ENCODE data around the gene KRT79.

Gene KRT79

DNA sequence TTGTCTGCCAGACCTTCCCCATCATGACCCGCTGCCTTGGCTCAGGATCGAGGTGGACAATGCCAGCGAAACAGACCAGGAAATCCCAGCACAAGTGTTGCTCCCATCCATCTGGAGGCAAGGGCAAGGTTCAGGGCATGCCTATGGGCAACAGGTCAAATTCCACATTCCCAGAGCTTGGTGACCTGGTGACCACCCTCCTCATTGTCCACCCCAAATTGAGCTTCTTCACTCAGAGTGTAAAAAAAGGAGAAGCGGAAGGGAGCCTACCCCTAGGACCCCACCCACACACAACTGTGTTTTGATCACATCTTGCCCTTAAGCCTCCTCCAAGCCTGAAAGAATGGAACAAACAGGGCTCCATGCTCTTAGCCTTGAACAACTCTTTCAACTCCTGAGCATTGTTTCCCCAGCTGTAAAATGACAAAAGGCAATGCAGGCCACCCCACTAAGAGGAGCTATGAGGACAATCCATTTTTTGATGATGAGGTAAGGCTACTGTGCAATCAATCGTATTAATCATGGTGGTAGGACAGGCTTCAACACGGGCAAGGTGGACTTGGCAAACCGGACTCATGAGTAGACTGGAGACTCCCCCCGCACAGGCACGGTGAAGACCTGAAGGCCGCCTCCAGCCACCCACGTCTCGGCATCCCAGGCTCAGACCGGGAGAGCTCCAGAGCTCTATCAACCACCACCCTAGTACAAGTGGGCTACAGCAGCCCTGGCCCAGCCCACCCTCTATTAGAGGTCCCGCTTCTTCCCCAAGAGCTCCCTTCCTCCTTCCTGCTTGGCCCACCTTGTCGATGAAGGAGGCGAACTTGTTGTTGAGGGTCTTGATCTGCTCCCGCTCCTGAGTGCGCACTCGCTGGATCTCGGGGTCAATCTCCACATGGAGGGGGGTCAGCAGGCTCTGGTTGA lies 866 bp downstream of the KRT79 start:
- DNase-seq = no peak

DNA sequence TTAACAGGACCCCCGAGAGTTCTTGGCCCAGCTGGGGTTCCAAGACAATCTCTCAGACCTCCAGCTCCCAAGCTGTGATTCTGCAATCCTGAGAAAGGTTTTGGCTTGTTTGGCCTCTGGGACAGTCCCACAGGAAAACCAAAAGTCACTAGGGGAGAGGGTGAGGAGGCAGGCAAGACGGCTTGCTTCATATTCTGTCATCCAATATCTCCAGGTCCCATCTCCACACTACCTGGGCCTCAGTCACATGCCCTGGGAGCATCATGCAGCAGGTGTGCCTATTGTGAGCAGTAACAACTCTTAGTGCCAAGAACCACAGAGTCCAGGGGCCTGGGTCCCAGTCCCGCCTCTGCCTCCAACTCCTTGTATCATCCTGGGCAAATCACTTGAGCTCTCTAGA lies 1.7 kb downstream of the KRT79 start:
- no peak for DNase-seq

DNA sequence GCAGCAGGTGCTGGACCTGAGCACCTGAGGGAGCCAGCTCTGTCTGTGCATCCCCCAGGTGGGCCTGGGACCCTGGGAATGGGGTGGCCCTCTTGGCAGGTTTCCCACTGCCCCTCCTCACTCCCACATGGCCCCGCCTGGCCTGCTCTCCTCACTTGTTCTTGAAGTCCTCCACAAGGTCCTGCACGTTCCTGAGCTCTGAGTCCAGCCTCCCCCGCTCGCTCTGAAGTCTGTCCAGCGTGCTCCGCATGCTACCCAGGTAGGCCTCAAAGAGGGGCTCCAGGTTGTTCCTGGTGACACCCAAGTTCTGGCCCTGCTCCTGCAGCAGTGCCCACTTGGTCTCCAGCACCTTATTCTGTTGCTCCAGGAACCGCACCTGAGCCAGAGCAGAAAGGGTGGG lies 2.9 kb downstream of the KRT79 start:
- DNase-seq = no peak

DNA sequence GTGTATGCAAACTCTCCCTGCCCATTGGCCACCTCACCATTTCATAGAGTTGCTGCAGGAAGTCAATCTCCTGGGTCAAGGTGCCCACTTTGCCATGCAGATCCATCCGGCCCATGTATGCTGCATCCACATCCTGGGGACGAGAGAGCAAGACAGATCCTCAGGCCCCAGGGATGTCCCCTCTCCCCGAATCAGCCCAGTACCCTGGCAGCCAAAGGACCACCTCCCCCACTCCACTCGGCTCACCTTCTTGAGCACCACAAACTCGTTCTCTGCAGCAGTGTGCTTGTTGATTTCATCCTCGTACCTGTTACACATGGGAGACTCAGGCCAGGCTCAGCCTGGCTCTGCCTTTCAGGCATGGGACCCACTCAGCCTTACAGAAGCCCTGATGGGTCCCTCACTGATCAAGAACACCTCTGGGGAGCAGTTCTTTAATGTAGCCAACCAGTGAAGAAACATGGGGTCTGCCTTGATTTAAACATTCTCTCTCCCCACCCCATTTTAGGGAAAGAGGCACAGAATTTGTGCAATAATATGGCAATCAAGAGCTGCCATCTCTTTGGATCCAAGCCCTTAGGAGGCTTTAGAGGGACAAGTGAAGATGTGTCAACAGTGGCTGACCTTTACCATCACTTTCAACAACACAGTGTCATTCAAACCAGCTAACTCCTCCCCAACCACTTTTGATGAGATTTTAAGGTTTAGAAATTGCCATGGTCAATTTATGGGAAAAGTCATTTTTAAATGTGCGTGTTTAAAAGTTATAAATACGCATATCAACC lies 3.9 kb downstream of the KRT79 start:
- no peak for DNase-seq

DNA sequence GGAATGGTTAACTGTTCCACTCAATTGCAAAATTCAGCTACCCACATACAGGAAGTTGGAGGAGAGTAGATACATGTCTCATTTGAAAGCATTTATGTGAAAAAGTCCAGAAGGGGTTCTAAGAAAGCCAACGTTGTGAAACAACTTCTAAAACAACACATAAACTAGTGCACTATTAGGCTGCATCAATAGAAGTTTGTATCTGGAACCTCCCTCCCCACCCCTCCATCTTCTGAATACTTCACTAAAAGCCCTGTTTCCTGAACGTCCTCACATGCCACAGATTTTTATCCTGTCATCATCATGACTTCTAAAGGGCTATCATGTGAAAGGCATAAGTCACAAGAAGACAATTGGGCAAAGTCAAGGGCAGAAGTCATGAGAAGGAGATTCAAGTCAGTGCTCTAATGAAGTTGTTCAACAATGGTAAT lies 5.5 kb downstream of the KRT79 start:
- DNase-seq = no peak

DNA sequence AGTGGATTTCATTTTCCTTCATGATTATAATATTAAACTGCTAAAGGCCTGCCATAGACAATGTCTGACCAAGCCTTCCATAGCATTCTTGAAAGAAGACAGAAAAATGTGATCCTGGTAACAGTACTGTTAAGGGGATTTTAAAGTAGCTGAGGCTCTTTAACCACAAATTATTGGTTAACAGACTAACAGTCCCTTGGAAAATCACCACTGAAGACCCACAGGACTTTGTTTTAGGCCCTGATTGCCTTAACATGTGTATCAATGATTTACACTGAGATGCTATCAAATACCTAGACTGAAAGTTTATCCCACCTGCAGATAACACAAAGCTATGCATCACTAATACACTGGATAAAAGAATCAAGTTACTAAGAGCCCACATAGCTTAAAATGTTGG lies 6.0 kb downstream of the KRT79 start:
- no peak for DNase-seq

DNA sequence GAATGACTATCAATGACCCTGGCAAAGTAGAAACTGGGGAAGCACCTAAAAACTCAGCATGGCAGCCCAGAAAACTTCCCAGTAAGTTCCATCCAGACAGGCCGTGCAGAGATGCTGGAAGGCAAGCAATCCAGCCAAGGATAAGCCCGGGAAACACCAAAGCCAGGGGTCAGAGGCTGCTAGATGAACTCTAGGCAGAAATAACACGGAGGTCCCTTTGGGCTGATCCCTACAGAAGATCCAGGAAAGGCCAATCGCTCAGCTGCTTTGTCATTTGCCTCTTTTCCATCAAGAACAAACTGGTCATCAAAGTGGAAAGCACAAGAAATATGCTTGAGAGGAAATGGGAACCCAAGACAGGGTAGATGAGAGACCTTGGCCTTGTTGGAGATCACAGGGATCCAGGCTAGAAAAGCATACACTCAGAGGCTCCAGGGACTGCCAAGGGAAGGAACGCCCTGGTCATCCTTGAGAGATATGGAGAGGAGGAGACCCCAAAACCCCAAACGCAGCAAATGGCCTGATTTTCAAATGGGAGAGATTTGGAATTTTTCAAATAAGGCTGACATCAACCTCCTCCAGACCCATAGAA lies 6.5 kb downstream of the KRT79 start:
- no peak for DNase-seq

DNA sequence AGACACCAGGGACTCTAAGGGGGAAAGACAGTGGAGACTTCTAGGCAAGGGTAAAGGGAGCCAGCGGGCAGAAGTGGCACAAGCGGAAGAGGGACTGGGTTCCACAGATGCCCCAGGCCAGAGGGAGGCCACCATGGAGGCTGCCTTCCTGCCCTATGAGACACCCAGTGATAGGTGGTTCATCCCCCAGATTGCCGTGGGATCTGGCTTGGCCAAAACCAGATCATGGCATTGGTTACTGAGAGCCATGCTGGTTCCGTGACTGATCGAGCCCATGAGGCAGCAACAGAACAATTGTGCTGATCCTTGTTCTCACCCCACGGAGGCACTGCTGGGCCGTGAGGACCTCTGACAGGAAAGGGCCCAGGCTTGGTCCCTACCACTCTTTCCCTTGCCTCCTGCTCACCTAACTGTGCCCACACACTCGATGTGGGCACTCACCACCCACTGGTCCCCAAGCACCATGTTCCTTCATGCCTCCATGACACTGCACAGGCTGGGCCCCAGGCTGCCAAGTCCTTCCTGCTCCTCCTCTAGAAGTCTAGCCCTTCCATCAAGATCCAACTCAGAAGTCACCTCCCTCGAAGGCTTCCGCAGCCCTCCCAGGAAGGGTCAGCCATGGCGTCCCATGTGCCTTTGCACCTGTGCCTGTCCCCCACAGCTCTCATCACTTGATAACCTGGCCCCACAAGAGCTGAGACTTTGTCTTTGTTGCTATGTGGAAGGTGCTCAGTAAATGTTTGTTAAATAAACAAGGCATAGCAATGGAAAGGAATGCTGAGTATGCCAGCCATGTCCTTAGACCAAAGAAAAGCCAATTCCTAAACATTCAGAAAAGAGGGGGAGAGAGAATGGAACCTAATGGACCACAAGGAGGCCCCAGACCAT lies 7.3 kb downstream of the KRT79 start:
- DNase-seq = no peak

DNA sequence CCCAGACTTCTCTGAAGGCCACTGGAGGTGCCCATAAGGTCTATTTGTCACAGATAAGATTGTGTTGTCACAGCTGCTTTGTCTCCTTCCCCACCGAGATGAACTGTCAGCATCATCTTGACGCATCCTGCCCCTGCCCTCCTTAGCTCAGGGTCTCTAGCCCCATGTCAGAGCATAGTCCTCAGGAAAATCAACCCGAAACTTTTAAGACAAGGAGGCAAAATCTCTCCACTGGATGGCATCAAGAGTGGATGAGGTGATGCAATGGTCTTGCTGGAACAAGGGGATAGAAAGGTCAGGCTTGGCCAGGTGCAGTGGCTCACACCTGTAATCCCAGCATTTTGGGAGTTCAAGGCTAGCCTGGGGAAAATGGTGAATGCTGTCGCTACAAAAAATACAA lies 8.2 kb downstream of the KRT79 start:
- DNase-seq = no peak

DNA sequence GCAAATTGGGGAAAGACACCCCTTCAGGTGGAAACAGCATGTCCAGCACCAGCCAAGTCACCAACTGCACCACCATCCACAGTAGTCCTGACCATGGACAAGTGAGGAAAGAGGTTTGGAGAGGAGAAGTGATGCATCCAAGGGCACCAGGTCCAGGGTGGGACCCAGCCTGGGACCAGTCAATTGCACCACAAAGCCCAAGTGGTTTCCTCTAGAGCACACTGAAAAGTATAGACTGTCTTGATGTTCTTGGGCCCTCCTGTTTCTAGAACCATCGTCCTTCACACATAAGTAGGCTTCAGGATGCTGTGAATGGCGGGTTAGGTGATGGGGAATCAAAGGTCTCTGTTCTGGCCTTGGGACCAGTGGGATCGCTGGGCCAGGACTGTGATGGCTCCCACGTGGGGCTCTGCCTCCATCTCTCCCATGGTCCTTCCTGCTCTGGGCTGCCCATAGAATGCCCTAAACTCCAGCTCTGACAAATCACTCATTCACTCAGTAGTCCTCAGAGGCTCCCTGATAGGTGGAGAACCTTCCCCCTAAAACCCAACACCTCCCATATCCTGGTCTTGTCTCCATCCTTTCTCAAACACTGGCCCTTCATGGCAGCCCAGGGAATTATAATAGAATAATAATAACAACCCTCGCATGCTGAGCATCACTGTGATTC lies 9.2 kb downstream of the KRT79 start:
- DNase-seq = no peak

DNA sequence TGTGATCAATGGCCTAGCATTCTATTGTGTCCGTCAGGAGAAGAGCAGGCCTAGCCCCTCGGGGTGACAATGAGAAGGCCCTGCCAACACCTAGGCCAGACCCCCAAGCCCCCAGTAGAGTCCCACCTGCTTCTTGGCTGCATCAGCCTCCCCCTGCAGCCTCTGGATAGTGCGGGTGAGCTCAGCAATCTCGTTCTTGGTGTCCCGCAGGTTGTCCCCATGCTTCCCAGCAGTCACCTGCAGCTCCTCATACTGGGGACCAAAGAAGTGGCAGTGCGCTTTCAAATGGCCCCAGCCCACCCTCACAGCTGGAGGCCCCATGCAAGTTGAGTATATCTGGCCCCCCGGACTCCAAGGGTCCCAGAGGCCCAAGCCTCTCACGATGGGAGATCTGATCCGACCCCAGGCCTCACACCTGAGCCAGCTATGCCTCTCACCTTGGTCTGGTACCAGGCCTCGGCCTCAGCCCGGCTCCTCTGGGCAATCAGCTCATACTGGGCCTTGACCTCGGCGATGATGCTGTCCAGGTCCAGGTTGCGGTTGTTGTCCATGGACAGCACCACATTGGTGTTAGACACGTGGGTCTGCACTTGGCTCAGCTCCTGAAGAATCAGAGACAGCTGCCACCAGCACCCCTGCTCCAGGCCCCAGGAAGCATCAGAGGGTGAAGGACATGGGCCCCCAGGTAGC lies 10.2 kb downstream of the KRT79 start:
- DNase-seq = no peak

DNA sequence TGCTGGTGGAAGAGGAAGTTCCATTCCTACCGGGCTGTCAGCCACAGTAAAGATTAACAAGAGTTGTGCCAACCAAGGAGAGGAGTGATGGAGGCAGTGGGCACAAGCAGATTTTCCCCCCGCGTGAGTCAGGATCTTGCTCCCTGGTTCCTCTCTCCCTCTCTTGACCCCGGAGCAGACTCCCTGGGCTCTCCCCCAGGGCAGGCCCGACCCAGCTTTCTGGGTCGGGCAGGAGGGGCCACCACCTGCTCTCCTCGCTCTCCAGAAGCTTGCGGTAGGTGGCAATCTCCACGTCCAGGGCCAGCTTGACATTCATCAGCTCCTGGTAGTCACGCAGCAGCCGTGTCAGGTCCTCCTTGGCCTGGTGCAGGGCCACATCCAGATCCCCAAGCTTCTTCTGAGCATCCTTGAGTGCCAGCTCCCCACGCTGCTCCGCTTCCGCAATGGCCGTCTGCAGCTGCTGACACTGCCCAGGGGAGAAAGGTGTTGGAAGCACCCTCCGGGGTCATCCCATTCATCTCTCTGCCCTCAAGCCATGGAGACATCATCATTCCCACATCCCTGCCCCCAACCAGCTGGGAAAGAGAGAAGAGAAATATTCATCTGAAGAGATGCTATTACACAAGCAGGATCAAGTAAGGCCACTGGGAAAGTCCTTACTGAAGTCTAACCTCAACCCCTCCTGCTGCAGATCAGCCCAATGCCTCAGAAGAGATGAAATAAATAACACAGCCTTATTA lies 11.2 kb downstream of the KRT79 start:
- no peak for DNase-seq

DNA sequence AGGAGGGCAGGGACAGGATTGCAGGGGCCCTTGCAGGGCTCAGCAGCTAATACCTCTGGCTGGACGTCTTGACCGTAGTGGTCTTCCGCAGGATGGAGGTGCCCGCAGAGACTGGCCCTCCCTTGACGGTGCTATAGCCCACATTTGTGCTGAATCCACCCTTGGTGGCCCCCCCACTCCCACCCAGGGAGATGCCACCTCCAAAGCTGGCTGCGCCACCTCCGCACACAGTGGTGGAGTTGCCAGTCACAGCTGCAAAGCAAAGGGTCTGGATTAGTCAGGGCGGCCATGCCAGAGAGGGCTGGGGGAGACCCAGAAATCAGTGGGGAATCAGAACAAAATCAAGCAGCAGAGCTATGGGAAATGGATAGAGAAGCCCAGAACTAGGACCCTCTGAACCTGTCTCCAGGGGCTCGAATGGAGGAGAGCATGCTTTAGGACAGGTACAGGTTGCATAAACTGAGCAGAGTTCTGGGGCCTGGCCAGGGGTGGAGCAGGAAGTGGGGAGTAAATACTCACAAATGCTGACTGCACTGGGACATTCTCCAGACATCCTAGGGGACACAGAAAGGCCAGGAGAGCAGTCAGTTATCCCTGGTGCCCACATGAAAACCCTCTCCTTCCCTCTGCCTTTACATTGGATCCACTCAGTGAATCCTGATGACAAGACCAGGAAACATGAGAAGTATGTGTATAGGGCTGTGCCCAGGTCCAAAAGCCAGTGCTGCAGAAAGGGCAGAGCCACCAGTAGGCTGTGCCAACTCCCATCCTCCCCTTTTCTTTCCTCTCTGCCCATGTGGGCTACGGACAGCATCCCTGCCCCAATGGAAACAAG lies 12.1 kb downstream of the KRT79 start:
- no peak for DNase-seq

DNA sequence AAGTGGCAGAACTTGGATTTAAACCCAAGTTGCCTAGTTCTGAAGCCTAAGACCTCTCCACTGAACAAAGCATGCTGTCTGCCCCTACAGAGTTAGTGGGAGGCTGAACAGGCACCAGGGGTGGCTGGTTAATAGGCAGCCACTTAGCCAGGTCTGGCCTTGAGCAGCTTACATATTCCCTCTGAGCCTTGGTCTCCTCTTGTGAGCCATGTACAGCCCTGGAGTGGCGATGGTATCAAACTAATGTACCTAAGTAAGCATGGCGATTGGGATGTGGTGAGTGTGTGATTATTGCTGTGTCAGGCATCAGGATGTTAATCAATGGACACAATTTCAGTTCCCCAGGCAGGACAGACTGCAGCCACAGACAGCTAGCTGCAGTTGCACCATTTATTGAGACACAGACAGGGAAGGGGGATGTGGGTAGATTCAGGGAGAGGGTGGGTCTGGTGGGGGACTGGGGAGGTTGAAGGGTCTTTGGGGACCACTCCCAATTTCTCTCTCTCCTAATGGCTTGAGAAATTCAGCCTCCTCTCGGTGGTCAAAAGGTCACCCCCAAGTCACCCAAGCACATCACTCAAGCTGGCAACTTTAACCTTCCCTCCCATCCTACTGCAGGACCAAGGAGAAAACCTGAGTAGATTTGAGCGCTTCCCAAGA lies 12.9 kb downstream of the KRT79 start:
- no peak for DNase-seq

DNA sequence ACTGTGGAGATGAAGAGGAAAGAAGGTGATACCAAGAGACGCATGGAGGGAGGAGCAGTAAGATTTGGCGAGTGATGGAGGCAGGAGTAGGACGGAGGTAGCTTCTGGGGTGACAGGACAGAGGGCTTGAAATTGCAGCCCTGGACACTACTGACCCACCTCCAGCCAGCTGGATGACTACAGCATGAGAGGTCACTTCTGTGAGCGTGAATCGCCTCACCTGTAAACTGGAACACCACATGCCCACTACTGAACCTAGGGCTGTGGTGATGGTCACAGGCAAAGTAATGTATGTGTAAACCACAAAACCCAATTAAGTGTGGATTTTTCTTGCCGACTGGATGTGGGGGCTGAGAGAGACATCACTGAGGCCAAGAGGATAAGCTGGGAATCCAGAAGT lies 13.6 kb downstream of the KRT79 start:
- no peak for DNase-seq

DNA sequence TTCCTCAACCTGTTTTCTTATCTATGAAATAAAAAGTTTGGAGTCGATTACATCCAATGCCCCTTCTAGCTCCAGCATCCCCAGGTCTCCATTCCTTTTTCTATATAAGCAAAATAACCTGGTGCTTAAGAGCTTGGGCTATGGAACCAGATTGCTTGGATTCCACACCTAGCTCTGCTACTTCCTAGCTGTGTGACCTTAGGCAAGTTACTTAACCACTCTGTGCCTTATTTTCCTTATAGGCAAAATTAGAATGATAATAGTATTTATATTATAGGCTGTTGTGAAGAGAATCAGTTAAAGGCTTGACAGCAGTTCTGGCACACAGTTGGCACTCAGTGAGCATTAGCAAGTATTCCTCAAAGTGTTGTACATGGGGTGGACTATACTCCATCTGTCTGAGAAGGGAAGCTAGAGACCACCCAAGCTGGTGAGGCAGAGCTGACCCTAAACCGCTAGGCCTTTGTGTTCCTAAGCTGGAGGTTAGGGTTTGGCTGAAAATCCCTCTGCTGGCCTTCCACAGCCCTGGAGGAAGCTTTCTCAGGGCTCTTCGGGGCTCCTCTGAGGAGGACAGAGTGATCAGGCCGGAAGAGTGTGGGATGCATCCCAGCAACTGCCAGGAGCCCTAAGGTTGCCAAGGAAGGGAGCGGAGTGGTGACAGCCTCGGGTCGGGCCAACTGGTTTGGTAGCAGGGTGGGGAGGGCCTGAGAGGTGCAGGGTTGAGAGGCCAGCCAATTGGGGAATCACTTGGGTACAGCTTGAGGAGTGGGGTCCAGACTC lies 14.2 kb downstream of the KRT79 start:
- DNase-seq = no peak

DNA sequence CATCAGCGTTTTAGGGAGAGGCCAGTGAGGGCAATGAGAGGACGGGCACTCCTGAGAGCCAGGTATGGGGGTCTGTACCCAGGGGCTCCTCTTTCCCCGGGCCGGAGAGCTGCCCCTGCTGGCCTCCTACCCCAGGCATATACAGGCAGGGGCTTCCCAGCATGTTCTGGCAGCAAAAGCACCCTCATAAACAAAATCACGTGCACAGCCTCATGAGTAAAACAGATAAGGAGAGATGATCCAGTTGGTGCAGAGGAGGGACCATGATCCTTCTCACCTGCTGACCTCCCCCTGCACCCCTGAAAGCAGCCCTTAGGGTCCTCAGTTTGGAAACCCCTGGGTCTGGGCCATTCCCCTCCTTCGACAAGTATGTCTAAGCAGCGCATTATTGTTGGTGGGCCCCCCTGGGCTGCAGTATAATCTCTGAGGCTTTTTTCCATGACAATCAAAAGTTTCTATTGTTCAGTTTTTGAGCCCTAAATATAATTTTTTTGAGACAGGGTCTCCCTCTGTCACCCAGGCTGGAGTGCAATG lies 15.2 kb downstream of the KRT79 start:
- no peak for DNase-seq

DNA sequence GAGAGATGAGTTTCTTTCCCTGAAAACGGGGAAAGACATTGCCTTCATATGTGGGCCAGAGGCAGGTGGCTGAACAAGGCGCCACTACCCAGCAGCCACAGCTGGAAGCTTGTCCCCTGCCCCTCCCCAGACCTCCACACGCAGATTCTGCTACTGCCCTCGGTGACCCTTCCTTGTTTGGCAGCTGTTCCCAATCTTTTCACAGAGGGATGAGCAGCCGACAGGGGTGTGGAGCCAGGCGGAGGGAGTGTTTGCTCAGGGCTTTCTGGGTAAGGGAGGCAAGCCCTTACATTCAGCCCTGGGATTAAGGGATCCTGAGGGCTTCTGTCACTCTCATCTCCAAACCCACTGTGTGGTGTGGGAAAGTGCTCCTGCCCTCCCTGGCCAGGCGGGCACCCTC lies 15.7 kb downstream of the KRT79 start:
- no peak for DNase-seq

All from cerebellar nuclear complex (tissue), 1 donor.